Measurements from ENCODE around the gene HADH. TPM values are rescaled to one million over a fixed set of nuclear protein-coding genes. Genes with fewer than 3 reads are reported as not detected.

HADH gene
- total RNA-seq: 4.4 and 9.7 TPM in 2 replicates

DNA sequence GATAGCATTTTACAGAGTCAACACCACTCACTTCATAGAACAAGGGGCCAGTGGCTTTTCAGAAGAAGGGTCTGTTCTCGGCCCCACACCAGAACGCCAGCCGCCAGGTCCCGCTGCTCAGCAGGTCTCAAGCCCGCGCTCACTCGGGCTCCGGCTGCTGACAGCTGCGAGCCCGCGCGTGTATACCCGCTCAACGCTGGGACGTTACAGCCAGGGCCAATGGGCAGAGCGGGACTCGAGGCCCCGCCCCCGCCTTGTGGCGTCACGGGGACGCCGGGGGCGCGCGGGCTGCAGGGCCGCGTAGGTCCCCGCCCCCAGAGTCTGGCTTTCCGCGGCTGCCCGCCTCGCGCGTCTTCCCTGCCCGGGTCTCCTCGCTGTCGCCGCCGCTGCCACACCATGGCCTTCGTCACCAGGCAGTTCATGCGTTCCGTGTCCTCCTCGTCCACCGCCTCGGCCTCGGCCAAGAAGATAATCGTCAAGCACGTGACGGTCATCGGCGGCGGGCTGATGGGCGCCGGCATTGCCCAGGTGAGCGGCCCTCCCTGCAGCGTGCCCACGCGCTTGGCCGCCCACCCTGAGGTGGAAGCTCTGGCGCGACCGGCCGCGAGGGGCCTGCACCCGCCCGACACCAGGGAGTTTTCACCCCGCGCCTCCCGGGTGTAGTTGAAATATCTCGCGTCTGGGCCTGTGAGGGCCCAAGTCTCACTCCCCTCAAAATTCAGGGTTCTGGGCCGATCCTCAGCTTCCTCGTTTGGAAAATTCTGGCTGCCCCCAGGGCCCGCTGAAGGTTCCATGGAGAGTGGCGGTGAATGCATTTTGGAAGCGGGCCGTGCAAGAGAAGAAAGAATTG lies at the start of gene HADH:
Gene HADH, plus strand, starts transcription at position 353 of the 850 bp plus-strand sequence. Its CDS starts 44 bp downstream, at position 397.

Other genes starting within 250 kb of the HADH start
- 62.2 and 94.6 TPM in 2 replicates for gene SGMS2, start 165.0 kb upstream of the HADH start, total RNA-seq
- gene CYP2U1, start 58.3 kb upstream of the HADH start, total RNA-seq: 4.6 and 7.0 TPM in 2 replicates
- 0.44 and 5.6 TPM in 2 replicates for gene LEF1, start 179.0 kb downstream of the HADH start, total RNA-seq

All from placental pericyte (primary cell).